Mammary epithelial cell (primary cell): Measurements from ENCODE around the gene ASGR1.

ENCODE experiments used
- CTCF ChIP-seq, 2 donors: IDR thresholded peaks in 1 of 2; conservative IDR thresholded peaks in 1 of 2; 2 replicates each; pipeline ENCODE4 v1.5.1; 2011 to 2012; ENCODE audit warnings: inconsistent platforms in 2 of 2, low read length in 2 of 2, mild to moderate bottlenecking in 2 of 2, control low read depth in 1 of 2, low read depth in 1 of 2; ENCODE audit not compliant: insufficient read depth in 1 of 2; ENCODE audit errors: extremely low read depth in 1 of 2
- EZH2 ChIP-seq: IDR thresholded peaks from 2 replicates; pipeline ENCODE4 v1.6.1; 2012; ENCODE audit warnings: low read length, inconsistent platforms, borderline replicate concordance

GRCh38 chr17:7224661-7225111 is 45.5 kb upstream of the ASGR1 start:
- TF ChIP-seq EZH2, result no peak
- TF ChIP-seq CTCF (conservative IDR thresholded peaks at IDR 0.05 in 1 of 2, IDR thresholded peaks at IDR 0.05 in 1 of 2; ENCODE audit: extremely low read depth in 1 of 2, insufficient read depth in 1 of 2, low read depth in 1 of 2, low read length in 2 of 2), result no peak
